ENCODE measurements around the gene NR1H2.
A peak's percentile ranks its signal among the peaks of the same experiment; 100 is the strongest.

Gene NR1H2

DNA sequence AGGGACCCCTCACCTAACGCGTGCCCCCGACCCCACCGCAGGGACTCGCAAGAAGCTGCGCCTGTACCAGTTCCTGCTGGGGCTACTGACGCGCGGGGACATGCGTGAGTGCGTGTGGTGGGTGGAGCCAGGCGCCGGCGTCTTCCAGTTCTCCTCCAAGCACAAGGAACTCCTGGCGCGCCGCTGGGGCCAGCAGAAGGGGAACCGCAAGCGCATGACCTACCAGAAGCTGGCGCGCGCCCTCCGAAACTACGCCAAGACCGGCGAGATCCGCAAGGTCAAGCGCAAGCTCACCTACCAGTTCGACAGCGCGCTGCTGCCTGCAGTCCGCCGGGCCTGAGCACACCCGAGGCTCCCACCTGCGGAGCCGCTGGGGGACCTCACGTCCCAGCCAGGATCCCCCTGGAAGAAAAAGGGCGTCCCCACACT, 51.8 kb downstream of the NR1H2 start:
- TF ChIP-seq, protein P1, sequence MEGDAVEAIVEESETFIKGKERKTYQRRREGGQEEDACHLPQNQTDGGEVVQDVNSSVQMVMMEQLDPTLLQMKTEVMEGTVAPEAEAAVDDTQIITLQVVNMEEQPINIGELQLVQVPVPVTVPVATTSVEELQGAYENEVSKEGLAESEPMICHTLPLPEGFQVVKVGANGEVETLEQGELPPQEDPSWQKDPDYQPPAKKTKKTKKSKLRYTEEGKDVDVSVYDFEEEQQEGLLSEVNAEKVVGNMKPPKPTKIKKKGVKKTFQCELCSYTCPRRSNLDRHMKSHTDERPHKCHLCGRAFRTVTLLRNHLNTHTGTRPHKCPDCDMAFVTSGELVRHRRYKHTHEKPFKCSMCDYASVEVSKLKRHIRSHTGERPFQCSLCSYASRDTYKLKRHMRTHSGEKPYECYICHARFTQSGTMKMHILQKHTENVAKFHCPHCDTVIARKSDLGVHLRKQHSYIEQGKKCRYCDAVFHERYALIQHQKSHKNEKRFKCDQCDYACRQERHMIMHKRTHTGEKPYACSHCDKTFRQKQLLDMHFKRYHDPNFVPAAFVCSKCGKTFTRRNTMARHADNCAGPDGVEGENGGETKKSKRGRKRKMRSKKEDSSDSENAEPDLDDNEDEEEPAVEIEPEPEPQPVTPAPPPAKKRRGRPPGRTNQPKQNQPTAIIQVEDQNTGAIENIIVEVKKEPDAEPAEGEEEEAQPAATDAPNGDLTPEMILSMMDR (conservative IDR thresholded peaks at IDR 0.05), result no peak
- peak overlapping the region; percentile 58 for H3K27ac ChIP-seq

DNA sequence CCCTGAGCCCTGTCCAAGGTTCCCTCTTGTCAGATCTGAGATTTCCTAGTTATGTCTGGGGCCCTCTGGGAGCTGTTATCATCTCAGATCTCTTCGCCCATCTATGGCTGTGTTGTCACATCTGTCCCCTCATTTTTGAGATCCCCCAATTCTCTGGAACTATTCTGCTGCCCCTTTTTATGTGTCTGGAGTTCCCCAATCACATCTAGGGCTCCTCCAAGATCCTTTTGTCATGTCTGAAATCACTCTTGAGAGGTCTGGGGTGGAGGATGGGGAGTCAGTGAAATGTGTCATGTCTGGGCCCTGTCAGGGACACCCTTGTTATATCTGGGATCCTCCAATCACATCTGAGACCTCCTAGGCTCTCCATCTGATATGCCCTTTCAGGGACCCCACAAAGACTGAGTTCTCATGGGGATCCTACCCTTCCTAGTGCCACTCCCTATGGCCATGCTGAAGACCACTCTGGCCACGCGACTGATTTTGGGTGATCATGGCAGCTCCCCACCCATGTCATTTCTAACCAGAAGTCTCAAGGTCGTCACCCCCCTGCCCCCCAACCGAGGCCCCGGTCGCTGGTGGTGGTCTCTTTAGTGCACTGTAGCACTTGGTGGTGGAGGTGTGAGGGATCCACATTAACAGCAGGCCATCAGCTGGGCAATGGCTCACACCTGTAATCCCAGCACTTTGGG, 52.7 kb downstream of the NR1H2 start:
- H3K27ac ChIP-seq, result no peak overlapping the region
- TF ChIP-seq, protein P1 (conservative IDR thresholded peaks at IDR 0.05), result no peak

DNA sequence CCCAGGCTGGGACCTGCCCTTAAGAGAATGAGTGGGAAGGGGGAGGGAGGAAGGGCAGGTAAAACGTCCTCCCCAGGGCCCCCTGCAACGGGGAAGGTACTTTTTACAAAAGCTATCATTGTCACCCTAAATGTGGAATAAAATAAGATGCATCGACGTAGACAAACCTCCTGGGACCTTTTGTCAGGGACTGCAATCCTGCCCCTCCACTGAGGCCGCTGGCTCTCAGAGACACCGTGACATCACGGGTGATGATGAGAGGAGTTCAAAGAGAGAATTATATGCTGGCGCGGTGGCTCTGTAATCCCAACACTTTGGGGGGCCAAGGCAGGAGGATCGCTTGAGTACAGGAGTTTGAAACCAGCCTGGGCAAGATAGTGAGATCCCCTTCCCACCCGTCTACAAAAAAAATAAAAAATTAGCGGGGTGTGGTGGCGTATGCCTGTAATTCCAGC, 54.7 kb downstream of the NR1H2 start:
- no peak overlapping the region; the same call in 1 of the 2 replicates for H3K27ac ChIP-seq
- TF ChIP-seq, protein P1 (conservative IDR thresholded peaks at IDR 0.05), result no peak

DNA sequence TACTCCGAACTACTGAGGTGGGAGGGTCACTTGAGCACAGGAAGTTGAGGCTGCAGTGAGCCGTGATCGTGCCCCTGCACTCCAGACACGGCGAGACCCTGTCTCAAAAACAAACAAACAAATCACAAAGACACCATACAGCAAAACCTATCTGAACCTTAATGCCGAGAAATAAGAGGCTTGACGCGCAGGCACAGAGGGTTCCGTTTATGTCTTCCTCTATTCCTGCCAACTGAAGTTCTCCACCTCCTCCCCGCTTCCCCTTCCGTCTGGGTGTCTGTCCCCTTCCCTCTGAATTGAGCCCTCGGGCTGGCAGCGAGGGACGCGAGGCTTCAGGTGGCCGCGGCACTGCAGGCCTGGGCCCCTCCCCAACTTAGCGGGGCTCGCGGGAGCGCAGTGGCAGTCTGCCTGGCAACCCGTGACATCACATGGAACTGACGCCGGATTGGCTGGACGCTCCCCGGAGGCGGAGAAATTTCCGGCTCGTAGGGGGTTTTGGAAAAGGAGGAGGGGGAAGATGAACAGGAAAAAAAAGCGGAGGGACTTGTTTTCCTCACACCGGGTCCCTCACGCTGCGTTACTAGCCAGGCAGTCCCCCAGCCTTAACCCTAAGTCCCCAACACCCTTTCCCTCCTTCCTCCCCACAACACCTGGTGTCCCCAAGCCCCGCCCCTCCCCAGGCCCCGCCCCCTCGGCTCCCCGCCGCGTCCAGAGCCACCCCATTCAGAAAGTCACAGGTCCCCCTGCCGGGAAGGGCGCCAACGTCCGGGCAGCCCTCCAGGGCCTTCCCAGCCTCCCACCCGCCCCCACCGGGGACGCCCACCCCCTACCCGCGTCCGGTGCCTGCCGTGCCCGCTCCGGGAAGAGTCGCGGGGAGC, 55.3 kb downstream of the NR1H2 start:
- TF ChIP-seq, protein P1 (conservative IDR thresholded peaks at IDR 0.05), result no peak
- peak overlapping the region; percentile 54; the same call in 1 of the 2 replicates for H3K27ac ChIP-seq

DNA sequence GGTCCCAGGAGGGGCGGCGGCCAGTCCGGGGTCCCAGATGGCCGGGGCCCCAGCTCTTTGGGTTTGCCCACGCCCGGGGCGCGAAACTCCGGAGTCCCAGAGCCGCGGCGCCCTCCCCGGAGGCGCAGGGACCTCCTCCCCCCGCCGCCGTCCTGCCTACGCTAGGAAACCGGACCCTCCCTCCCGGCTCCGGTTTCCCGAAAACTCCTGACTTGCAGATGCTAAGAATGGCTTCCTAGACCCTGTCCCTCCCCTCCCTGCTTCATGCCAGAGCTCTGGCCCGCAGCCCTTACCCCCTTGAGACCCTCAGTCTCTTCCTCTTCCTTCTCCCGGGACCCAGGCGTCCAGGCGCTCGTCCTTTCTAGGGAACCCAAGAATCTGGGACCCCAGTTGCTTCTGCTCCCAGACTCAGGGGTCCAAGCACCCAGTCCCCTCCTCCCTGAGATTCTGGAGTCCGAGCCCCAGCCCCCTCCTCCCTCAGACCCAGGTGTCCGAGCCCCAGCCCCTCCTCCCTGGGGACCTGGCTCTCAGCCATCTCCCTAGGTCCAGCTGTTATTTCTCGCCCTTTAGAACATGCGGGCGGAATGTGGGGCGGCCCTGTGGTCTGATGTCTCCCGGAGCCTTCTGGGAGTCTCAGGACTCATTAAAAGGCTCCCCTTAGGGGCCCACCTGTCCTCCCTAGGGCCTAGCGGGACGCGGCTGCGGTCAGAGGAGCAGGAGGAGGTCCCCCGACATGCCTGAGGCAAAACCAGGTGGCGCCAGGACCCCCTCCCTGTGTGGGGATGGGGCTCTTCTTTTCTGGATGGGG, 56.2 kb downstream of the NR1H2 start, which contains the start of gene MYBPC2:
TSS of gene MYBPC2 (plus strand) at position 672 of the 808 bp plus-strand sequence. CDS start at position 734, 62 bp downstream.
- TF ChIP-seq, protein P1 (conservative IDR thresholded peaks at IDR 0.05), result no peak
- peak within 1 kb of the TSS; percentile 54; the same call in 1 of the 2 replicates for H3K27ac ChIP-seq
